Activated CD8-positive, alpha-beta memory T cell treated with anti-CD3 and anti-CD28 coated beads, Interleukin-2, amount 50 U/mL, for 48 hours (primary cell): ENCODE data around the gene RTP4.
"Not testable (repeated sequence)": the region's sequence is repeated elsewhere in the genome, so short reads cannot be mapped to it uniquely, and the experiment has no call there.

Experiments
- DNase-seq: peaks from one replicate; pipeline ENCODE4 v3.0.0-alpha.2; 2020

RTP4 gene

DNA sequence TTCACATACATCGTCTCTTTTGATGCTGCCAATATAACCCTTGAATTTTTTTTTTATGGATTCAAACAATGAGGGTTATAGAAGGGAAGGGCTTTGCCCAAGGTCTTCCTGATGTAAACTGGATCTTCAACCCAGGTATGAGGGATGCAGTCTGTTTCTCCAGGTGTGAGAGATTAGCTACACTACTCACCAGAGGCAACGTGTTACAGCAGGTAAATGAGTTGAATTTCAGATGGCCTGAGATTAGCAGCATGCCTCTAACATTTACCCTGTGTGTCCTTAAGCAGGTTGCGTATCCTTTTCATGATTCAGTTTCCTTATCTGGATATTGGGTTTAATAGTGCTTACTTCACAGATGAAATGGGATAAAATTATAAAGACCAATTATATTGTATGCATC lies 1.9 kb downstream of the RTP4 start:
- DNase-seq = no peak

DNA sequence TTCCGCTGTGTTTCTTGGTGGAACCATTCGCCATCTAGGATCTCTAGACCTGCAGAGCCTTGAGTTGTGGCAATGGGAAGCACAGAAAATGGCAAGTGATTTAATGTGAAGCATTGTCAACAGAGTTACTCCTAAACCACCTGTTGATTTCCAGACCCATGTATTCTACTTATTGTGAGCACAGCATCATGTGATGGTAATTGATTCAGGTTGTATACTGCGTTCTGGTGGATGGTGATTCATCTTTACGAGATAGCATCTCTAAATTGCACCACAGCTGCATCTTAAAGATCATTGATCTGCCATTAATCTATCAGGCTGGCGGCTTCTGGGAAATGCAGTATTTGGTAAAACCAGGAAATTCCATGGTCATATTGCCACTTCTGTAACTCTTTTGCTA lies 7.4 kb downstream of the RTP4 start:
- no peak for DNase-seq

DNA sequence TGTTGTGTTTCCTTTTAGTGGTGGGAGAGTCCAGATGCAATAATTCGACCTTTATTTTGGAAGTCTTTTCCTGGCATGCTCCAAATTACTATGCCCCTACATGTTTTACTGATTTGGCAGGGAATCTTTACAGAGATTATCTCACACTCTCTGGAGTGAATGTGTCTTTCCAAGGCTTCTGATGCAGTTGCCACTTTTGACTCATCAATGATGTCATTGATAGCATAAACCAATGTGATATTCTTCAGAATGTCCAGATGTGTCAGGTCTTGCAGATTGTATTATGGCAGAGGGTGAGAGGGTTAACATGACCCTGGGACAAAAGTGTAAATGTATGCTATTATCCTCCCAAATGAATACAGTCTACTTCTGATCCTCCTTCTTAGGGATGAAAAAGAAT lies 9.7 kb downstream of the RTP4 start:
- DNase-seq = no peak

DNA sequence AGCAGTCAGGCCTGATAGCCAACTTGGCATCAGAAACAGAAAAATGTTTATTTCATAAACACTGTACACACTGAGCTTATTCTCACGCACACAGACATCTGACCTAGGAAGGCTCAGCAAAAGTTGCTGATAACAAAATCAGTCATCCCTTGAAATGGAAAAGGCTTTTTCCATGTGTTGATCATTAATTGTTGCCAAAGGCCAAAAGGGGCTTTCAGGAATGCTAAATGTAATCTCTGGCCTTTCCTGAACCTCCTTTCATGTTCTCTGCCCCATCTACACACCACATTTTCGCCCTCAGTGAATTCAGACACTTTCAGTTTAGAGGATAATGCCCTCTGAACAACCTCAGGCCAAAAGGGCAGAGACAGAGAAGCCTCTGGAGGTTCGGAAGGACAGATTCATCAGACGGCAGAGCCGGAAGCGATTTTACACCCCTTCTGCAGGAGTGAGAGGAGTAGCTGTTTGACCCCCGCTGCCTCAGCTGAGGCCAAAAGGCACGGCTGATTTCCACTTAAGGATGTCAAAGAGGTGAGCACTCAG lies 14.5 kb downstream of the RTP4 start:
- DNase-seq = no peak

DNA sequence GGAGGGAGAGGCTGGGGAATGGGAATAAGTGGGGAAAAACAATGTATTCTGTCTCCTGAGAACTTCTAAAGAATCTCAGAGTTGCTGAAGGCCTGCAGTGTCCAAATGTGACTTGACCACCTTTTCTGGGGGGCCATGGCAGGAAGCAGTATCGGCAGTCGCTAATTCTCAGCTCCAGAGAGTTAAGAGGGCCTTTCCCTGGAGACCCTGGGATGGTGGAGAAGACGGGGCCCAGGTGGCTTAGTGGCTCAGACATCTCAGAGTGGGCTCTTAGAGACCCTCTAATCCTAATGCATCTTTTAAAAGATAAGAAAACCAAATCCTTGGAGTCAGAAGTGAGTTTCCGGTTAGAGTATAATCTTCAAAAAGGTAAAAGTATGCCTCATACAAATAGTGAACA lies 15.1 kb downstream of the RTP4 start:
- DNase-seq = no peak

DNA sequence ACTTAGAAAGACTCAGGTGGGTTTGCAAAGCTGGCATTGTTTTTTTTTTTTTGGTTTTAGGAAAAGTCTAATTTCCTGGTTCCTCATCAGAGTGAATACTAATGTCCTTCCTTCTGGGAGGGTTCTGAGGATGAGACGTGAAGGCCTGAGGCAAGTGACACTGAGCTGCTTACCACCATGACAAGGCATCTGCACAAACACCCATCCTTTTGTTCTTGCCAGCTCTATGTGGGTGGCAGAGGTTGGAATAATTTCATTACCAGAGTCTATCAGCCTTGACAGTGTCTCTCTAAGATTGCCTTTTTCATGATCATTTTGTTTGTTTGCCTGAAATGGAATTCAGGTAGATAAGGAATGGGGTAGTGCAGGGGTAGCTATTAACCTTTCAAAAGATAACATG lies 17.1 kb downstream of the RTP4 start:
- DNase-seq = no peak

DNA sequence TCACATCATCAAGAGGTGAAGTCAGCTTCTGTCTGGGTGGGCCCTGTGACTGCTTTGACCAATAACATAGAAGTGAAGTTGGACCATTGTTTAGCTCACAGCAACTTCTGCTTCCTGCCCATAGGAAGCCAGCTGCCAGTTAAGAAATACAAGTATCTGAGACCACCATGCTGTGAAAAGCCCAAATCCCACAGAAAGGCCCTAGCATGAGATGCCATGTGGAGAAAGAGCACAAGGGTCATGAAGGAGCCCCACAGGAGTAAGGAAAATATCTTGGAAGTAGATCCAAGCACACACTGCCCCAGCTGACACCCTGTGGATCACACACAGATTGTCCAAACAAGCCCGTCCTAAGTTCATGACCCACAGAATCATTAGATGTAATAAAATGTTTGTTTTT lies 28.5 kb downstream of the RTP4 start:
- no peak for DNase-seq

DNA sequence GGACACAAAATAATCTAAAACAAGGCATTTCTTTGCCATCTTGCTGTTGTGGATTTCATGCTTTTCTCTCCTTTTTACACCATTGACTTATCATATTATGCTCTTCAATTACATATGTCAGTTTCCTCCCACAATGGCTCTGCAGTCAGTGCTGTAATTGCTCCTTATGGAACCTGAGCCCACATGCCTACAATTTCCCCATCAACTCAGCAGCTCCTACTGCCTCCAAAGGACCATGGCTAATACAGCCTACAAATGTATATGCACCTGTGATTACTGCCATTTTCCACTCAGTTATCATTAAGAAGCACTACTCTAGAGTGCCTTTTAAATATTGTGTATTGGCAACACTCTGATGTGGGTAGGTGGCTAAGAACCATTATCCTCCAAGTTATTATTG lies 30.8 kb downstream of the RTP4 start:
- DNase-seq = no peak

DNA sequence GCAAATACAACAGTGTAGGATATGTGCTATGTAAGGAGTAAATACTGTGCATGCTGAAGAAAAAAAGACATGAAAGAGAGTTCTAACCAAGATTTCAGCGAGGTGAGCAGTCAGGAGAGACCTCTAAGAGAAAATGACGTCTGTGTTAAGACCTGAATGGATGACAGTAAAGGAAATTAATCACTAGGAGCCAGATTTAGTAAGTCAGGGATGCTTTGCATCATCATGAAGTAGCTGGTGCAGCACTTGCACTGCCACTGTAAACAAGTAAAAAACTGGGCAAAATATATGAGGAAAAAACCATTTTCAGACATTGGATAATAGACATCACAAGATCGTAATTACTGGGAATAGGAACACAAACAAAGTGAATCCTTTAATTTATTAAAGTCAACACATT lies 32.6 kb downstream of the RTP4 start:
- no peak for DNase-seq

DNA sequence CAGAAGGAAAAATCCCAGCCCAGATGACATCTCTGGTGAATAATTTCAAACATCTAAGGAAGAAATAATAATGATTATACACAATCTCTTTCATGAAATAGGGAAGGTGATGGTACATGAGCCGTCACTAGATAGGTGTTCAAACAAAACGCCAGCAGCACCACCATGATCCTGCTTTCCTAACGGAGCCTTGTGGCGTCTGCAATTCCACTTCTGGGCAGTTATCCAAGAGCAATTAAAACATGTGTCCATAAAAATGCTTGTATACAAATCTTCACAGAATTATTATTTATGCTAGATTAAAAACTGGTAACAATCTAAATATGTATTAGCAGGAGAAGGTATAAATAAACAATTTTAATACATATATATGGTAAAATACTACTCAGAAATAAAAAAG lies 33.7 kb downstream of the RTP4 start:
- DNase-seq = no peak

DNA sequence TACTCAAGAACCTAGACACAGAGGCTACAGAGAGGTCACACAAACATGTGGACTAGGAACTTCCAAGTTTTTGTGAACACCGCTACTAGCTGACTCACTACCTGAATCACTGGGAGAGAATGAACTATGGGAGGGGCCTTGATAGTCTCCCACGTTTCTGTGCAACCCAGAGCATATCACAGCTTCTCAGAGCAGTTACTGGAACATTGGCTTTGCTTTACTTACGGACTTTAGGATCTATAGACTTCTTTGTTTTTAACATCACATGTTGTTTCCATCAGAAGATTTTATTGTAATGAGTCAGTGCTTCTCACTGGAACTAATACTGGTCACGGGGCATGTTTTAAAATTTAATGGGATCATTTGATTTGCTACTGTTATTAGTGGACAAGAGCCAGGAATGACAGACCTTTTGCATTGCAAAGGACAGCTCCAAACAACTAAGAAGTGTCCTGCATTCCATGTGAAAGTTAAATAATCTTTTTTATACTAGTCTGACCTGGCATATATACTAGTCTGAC lies 35.6 kb downstream of the RTP4 start:
- DNase-seq = no peak

DNA sequence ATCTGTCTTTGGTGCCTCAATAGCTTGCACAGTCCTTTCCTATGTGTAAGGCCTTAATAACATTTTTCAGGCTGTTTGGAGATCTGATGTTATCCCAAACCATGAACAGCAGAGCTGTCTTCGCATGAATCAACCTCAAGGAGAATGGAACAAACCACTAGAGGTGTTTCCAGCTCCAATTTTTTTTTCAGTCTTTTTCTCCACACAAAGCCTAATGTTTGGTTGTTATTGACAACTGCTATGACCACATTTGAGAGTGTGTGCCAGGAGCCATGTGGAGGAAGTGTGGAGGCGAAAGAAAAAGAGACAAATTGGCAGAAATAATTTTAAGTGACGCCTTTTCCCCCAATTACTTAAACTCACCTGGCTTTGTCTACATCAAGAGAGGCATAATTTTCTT lies 38.7 kb downstream of the RTP4 start:
- DNase-seq = no peak

DNA sequence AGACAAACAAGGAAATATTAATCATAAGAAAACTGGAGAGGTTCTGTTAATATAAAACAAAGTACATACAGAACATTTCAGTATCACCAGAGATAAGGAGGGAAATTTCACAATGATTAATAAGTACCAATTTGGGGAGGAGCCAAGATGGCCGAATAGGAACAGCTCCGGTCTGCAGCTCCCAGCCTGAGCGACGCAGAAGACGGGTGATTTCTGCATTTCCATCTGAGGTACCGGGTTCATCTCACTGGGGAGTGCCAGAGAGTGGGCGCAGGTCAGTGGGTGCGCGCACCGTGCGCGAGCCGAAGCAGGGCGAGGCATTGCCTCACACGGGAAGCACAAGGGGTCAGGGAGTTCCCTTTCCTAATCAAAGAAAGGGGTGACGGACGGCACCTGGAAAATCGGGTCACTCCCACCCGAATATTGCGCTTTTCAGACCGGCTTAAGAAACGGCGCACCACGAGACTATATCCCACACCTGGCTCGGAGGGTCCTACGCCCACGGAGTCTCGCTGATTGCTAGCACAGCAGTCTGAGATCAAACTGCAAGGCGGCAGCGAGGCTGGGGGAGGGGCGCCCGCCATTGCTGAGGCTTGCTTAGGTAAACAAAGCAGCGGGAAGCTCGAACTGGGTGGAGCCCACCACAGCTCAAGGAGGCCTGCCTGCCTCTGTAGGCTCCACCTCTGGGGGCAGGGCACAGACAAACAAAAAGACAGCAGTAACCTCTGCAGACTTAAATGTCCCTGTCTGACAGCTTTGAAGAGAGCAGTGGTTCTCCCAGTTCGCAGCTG lies 44.0 kb downstream of the RTP4 start:
- DNase-seq = not testable (repeated sequence)
